B cell (primary cell): ENCODE measurements around the gene SLCO2B1. TPM values are rescaled to one million over a fixed set of nuclear protein-coding genes. Genes with fewer than 3 reads are reported as not detected.

ENCODE experiments used
- ATAC-seq: fragments of 200-7000 bp; cut with Tn5 transposase; one replicate; pipeline ENCODE4 v1.10.0; 2021; ENCODE audit warnings: low read depth, mild to moderate bottlenecking, moderate number of reproducible peaks, moderate library complexity
- CTCF ChIA-PET: fragments of 350-600 bp; sonication (Branson Sonifier 250); formaldehyde crosslinking; loops from one replicate; lab custom pipeline; 2021; ENCODE audit warnings: antibody characterized with exemption, inconsistent platforms; lab: Charles Lee
- POLR2A ChIA-PET: fragments of 350-600 bp; sonication (Branson Sonifier 250); formaldehyde crosslinking; loops from one replicate; lab custom pipeline; 2021; ENCODE audit warnings: antibody characterized with exemption; lab: Charles Lee
- DNase-seq: peaks from one replicate; pipeline ENCODE4 v3.0.0; 2013
- H2AFZ ChIP-seq: 2 replicates; pipeline ENCODE4 v1.6.1; 2012; ENCODE audit warnings: mild to moderate bottlenecking, low read depth, low read length; ENCODE audit not compliant: insufficient read depth, poor library complexity, severe bottlenecking
- H3K27ac ChIP-seq, 2 donors: 1 replicate in 1 of 2; 2 replicates in 1 of 2; pipeline ENCODE4 v1.5.1; 2012 to 2013; ENCODE audit warnings: low read length in 2 of 2, mild to moderate bottlenecking in 2 of 2, moderate library complexity in 1 of 2
- H3K27me3 ChIP-seq, 4 experiments: fragments of 200-600 bp in 1 of 4; sonication (generic) in 1 of 4; replicated peaks in 1 of 4; 1 replicate in 2 of 4; 2 replicates in 2 of 4; pipeline versions ENCODE4 v1.6.1 to v1.7.0; 2013 to 2016; ENCODE audit warnings: low read length in 3 of 4, mild to moderate bottlenecking in 2 of 4, mixed read lengths in 1 of 4, moderate library complexity in 1 of 4; ENCODE audit not compliant: insufficient read depth in 4 of 4, control insufficient read depth in 3 of 4; ENCODE audit errors: control extremely low read depth in 1 of 4
- H3K36me3 ChIP-seq, 2 experiments: replicated peaks in 1 of 2; 1 replicate in 1 of 2; 2 replicates in 1 of 2; pipeline versions ENCODE4 v1.6.1 to v1.7.1; 2013; ENCODE audit warnings: low read length in 1 of 2; ENCODE audit not compliant: insufficient read depth in 2 of 2, control insufficient read depth in 1 of 2; ENCODE audit errors: control extremely low read depth in 1 of 2, extremely low read depth in 1 of 2
- H3K4me1 ChIP-seq, 2 donors: fragments of 200-600 bp in 1 of 2; sonication (generic) in 1 of 2; 1 replicate in 1 of 2; 2 replicates in 1 of 2; pipeline versions ENCODE4 v1.5.1 to v1.6.1; 2013 to 2017; ENCODE audit warnings: low read length in 2 of 2; ENCODE audit not compliant: control insufficient read depth in 2 of 2, insufficient read depth in 2 of 2
- H3K4me2 ChIP-seq: replicated peaks from 2 replicates; pipeline ENCODE3; 2012; ENCODE audit warnings: mild to moderate bottlenecking, low read depth, low read length; ENCODE audit not compliant: poor library complexity, severe bottlenecking
- H3K4me3 ChIP-seq, 5 experiments: fragments of 200-600 bp in 1 of 5; sonication (generic) in 1 of 5; 1 replicate in 3 of 5; 2 replicates in 2 of 5; pipeline versions ENCODE4 v1.5.1 to v1.7.0; 2011 to 2016; ENCODE audit warnings: low read length in 4 of 5, mild to moderate bottlenecking in 4 of 5, low read depth in 2 of 5, control low read depth in 1 of 5, moderate library complexity in 1 of 5; ENCODE audit not compliant: insufficient read depth in 1 of 5; ENCODE audit errors: control extremely low read depth in 1 of 5, extremely low read depth in 1 of 5
- H3K79me2 ChIP-seq: fragments of 200-600 bp; sonication (generic); one replicate; pipeline ENCODE4 v1.6.0; 2016; ENCODE audit warnings: low read length; ENCODE audit not compliant: control insufficient read depth, insufficient read depth
- H3K9ac ChIP-seq: fragments of 200-600 bp; sonication (generic); 2 replicates; pipeline ENCODE4 v1.6.1; 2017; ENCODE audit warnings: mild to moderate bottlenecking, low read length, moderate library complexity
- H3K9me3 ChIP-seq, 3 donors: one replicate each; pipeline versions ENCODE4 v1.6.1 to v1.7.1; 2013; ENCODE audit warnings: low read length in 2 of 3; ENCODE audit not compliant: control insufficient read depth in 2 of 3, insufficient read depth in 1 of 3; ENCODE audit errors: control extremely low read depth in 1 of 3
- H4K20me1 ChIP-seq: 2 replicates; pipeline ENCODE4 v1.6.0; 2012; ENCODE audit warnings: mild to moderate bottlenecking, low read length; ENCODE audit not compliant: insufficient read depth, control insufficient read depth, poor library complexity, severe bottlenecking
- H3K27ac Mint-ChIP-seq: one replicate; pipeline ENCODE4 v1.8.0; 2021; ENCODE audit warnings: mixed read lengths
- H3K27me3 Mint-ChIP-seq: one replicate; pipeline ENCODE4 v1.8.0; 2021; ENCODE audit warnings: mixed read lengths
- H3K4me1 Mint-ChIP-seq: one replicate; pipeline ENCODE4 v1.8.0; 2021; ENCODE audit warnings: mixed read lengths
- H3K4me3 Mint-ChIP-seq: one replicate; pipeline ENCODE4 v1.8.0; 2021; ENCODE audit warnings: mixed read lengths
- H3K9me3 Mint-ChIP-seq: one replicate; pipeline ENCODE4 v1.8.0; 2022; ENCODE audit warnings: mixed read lengths; ENCODE audit not compliant: insufficient read depth
- EZH2 ChIP-seq: IDR thresholded peaks from 2 replicates; pipeline ENCODE4 v1.6.1; 2012; ENCODE audit warnings: borderline replicate concordance, low read depth, mild to moderate bottlenecking, moderate library complexity, low read length; ENCODE audit not compliant: insufficient read depth, poor library complexity, severe bottlenecking
- WGBS: methylation state at CpG from one replicate; pipeline ENCODE4 v1.1.5; 2013; ENCODE audit warnings: missing lambda C conversion rate; ENCODE audit not compliant: insufficient coverage; 5-methylcytosine and 5-hydroxymethylcytosine counted together
- intact Hi-C: fragments of 100-400 bp; cut with micrococcal nuclease; formaldehyde crosslinking; loops from one replicate; pipeline ENCODE4 v1.10.0; 2022
- polyA plus RNA-seq: library from polyadenylated mRNA; depleted of rRNA; stranded (reverse); fragments of >200 nt; gene quantifications from 2 replicates; pipeline ENCODE4 v1.2.3, GENCODE V29; 2012
- total RNA-seq, 2 donors: library from RNA; stranded (reverse); fragments of 120-200 nt in 1 of 2; gene quantifications; 1 replicate in 1 of 2; 2 replicates in 1 of 2; pipeline versions ENCODE4 v1.2.3 to v1.2.4, GENCODE V29; 2013 to 2022
- TF ChIP-seq, protein P1 (sequence below): fragments of 200-600 bp; IDR thresholded peaks from one replicate; pipeline ENCODE4 v1.8.0; 2022; ENCODE audit warnings: antibody characterized with exemption, mild to moderate bottlenecking

SLCO2B1 gene
- total and polyA plus RNA-seq, 2 donors (not counting 1 experiment from before 2014, with no cell fraction given) = 1.2 TPM; not detected in 1

GRCh38 chr11:75214843-75215242, 63.9 kb downstream of the SLCO2B1 start:
- POLR2A ChIA-PET = no interaction called here

GRCh38 chr11:75219869-75220268, 69.0 kb downstream of the SLCO2B1 start:
- CTCF ChIA-PET = interaction anchor here (1.2 to 1.6 kb wide), 2 partner anchors 22 to 79 kb away, joined by 3 to 4 read pairs; no protein-coding TSS in a partner anchor
- ATAC-seq = no peak
- POLR2A ChIA-PET = no interaction called here

More at GRCh38 chr11:75214843-75215242, 63.9 kb downstream of the SLCO2B1 start:
- H3K27me3 ChIP-seq = peaks cover 0 to 2% (median 0%) of the 10 kb centered on the region in 4 experiments
- CTCF ChIA-PET = interaction anchor here (0.8 to 1.4 kb wide), 2 partner anchors 10 to 74 kb away, joined by 3 to 4 read pairs; no protein-coding TSS in a partner anchor
- DNase-seq (no peak), ATAC-seq (no peak)
- H3K79me2 ChIP-seq = no peaks in the 10 kb centered on the region
- H4K20me1 ChIP-seq = no peaks in the 10 kb centered on the region
- no peak overlapping the region for H3K4me2 ChIP-seq
- no peak overlapping the region for H3K27ac ChIP-seq
- H3K4me3 Mint-ChIP-seq = no peak overlapping the region
- H3K27me3 Mint-ChIP-seq = peaks cover 53% of the 10 kb centered on the region
- H2AFZ ChIP-seq = no peak overlapping the region
- no peaks in the 10 kb centered on the region for H3K4me1 Mint-ChIP-seq
- H3K4me3 ChIP-seq = no peak overlapping the region
- TF ChIP-seq EZH2 = no peak
- TF ChIP-seq, protein P1, sequence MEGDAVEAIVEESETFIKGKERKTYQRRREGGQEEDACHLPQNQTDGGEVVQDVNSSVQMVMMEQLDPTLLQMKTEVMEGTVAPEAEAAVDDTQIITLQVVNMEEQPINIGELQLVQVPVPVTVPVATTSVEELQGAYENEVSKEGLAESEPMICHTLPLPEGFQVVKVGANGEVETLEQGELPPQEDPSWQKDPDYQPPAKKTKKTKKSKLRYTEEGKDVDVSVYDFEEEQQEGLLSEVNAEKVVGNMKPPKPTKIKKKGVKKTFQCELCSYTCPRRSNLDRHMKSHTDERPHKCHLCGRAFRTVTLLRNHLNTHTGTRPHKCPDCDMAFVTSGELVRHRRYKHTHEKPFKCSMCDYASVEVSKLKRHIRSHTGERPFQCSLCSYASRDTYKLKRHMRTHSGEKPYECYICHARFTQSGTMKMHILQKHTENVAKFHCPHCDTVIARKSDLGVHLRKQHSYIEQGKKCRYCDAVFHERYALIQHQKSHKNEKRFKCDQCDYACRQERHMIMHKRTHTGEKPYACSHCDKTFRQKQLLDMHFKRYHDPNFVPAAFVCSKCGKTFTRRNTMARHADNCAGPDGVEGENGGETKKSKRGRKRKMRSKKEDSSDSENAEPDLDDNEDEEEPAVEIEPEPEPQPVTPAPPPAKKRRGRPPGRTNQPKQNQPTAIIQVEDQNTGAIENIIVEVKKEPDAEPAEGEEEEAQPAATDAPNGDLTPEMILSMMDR = no peak
- H3K9me3 Mint-ChIP-seq = peaks cover 3% of the 10 kb centered on the region
- H3K4me1 ChIP-seq = no peaks in the 10 kb centered on the region
- intact Hi-C loops = no loop called here
- no peak overlapping the region for H3K27ac Mint-ChIP-seq
- no peaks in the 10 kb centered on the region for H3K36me3 ChIP-seq
- peaks cover 0 to 9% (median 0%) of the 10 kb centered on the region in 3 donors for H3K9me3 ChIP-seq
- H3K9ac ChIP-seq = no peak overlapping the region

More at GRCh38 chr11:75219869-75220268, 69.0 kb downstream of the SLCO2B1 start:
- H3K4me3 ChIP-seq = no peak overlapping the region
- H3K27ac ChIP-seq = no peak overlapping the region
- no peaks in the 10 kb centered on the region for H3K4me1 Mint-ChIP-seq
- peaks cover 0 to 2% (median 0%) of the 10 kb centered on the region in 4 experiments for H3K27me3 ChIP-seq
- peak overlapping the region; percentile 42 for H3K27ac Mint-ChIP-seq
- no peak overlapping the region for H2AFZ ChIP-seq
- WGBS = 55% methylated on average over 2 of the region's 2 CpGs
- no peak for DNase-seq
- no peak overlapping the region for H3K9ac ChIP-seq
- H3K4me3 Mint-ChIP-seq = no peak overlapping the region
- H3K36me3 ChIP-seq = no peaks in the 10 kb centered on the region
- no peak overlapping the region for H3K4me2 ChIP-seq
- intact Hi-C loops = no loop called here
- H3K79me2 ChIP-seq = no peaks in the 10 kb centered on the region
- H3K27me3 Mint-ChIP-seq = peaks cover 31% of the 10 kb centered on the region
- H4K20me1 ChIP-seq = no peaks in the 10 kb centered on the region
- H3K4me1 ChIP-seq = no peaks in the 10 kb centered on the region
- TF ChIP-seq EZH2 = no peak
- TF ChIP-seq, protein P1 = no peak
- no peaks in the 10 kb centered on the region for H3K9me3 ChIP-seq
- H3K9me3 Mint-ChIP-seq = no peaks in the 10 kb centered on the region
